Osteocyte (in vitro differentiated cells): ENCODE results near the gene ORM2. TPM values are rescaled to one million over a fixed set of nuclear protein-coding genes. Genes with fewer than 3 reads are reported as not detected.

Source experiments
- DNase-seq: peaks from one replicate; pipeline ENCODE4 v3.0.0; 2021; ENCODE audit warnings: mixed read lengths; ENCODE audit not compliant: unreplicated experiment; ENCODE audit errors: extremely low spot score
- H3K27ac Mint-ChIP-seq: one replicate; pipeline ENCODE4 v1.8.0; 2021; ENCODE audit warnings: mild to moderate bottlenecking, mixed read lengths; ENCODE audit not compliant: unreplicated experiment
- H3K27me3 Mint-ChIP-seq: one replicate; pipeline ENCODE4 v1.8.0; 2021; ENCODE audit warnings: mixed read lengths; ENCODE audit not compliant: unreplicated experiment
- H3K36me3 Mint-ChIP-seq: one replicate; pipeline ENCODE4 v1.8.0; 2021; ENCODE audit warnings: mixed read lengths; ENCODE audit not compliant: unreplicated experiment
- H3K4me1 Mint-ChIP-seq: one replicate; pipeline ENCODE4 v1.8.0; 2021; ENCODE audit warnings: mixed read lengths; ENCODE audit not compliant: unreplicated experiment
- H3K4me3 Mint-ChIP-seq: one replicate; pipeline ENCODE4 v1.8.0; 2021; ENCODE audit warnings: mild to moderate bottlenecking, moderate library complexity, mixed read lengths; ENCODE audit not compliant: unreplicated experiment
- H3K9me3 Mint-ChIP-seq: one replicate; pipeline ENCODE4 v1.8.0; 2021; ENCODE audit warnings: mixed read lengths; ENCODE audit not compliant: unreplicated experiment
- CTCF ChIP-seq: fragments of 200-600 bp; sonication (generic); IDR thresholded peaks from 2 replicates; pipeline ENCODE4 v1.5.0; 2021; ENCODE audit warnings: antibody characterized with exemption, mild to moderate bottlenecking, moderate library complexity
- total RNA-seq: library from RNA; stranded (reverse); gene quantifications from 2 replicates; pipeline ENCODE4 v1.2.1, GENCODE V29; 2021

The ORM2 gene
- total RNA-seq, 1 donor from 2014 or later: not detected

GRCh38 chr9:114374936-114375335 is 45.3 kb downstream of the ORM2 start:
- H3K9me3 Mint-ChIP-seq: no peaks in the 10 kb centered on the region
- peaks cover 3% of the 10 kb centered on the region for H3K4me1 Mint-ChIP-seq
- no peak overlapping the region for H3K27ac Mint-ChIP-seq
- no peak for TF ChIP-seq CTCF
- H3K4me3 Mint-ChIP-seq: no peak overlapping the region
- H3K27me3 Mint-ChIP-seq: no peaks in the 10 kb centered on the region
- no peak for DNase-seq
- peaks cover 39% of the 10 kb centered on the region for H3K36me3 Mint-ChIP-seq

GRCh38 chr9:114375386-114376175 is 45.9 kb downstream of the ORM2 start:
- H3K4me3 Mint-ChIP-seq: no peak overlapping the region
- no peaks in the 10 kb centered on the region for H3K27me3 Mint-ChIP-seq
- DNase-seq: no peak
- H3K27ac Mint-ChIP-seq: no peak overlapping the region
- H3K4me1 Mint-ChIP-seq: peaks cover 3% of the 10 kb centered on the region
- no peaks in the 10 kb centered on the region for H3K9me3 Mint-ChIP-seq
- TF ChIP-seq CTCF: no peak
- peaks cover 42% of the 10 kb centered on the region for H3K36me3 Mint-ChIP-seq

GRCh38 chr9:114376586-114377445 is 47.1 kb downstream of the ORM2 start:
- peaks cover 36% of the 10 kb centered on the region for H3K36me3 Mint-ChIP-seq
- peaks cover 3% of the 10 kb centered on the region for H3K4me1 Mint-ChIP-seq
- no peaks in the 10 kb centered on the region for H3K27me3 Mint-ChIP-seq
- TF ChIP-seq CTCF: no peak
- H3K4me3 Mint-ChIP-seq: no peak overlapping the region
- no peak for DNase-seq
- H3K9me3 Mint-ChIP-seq: no peaks in the 10 kb centered on the region
- H3K27ac Mint-ChIP-seq: no peak overlapping the region

GRCh38 chr9:114378016-114378415 is 48.3 kb downstream of the ORM2 start:
- Mint-ChIP-seq H3K36me3 (peaks cover 32% of the 10 kb centered on the region), H3K27ac (no peak overlapping the region), H3K4me1 (peaks cover 12% of the 10 kb centered on the region), H3K9me3 (no peaks in the 10 kb centered on the region), H3K4me3 (no peak overlapping the region), H3K27me3 (no peaks in the 10 kb centered on the region)
- TF ChIP-seq CTCF: no peak
- DNase-seq: no peak

- Mint-ChIP-seq H3K4me3 (no peak overlapping the region), H3K9me3 (no peaks in the 10 kb centered on the region), H3K27ac (no peak overlapping the region), H3K4me1 (peaks cover 20% of the 10 kb centered on the region), H3K36me3 (peaks cover 32% of the 10 kb centered on the region), H3K27me3 (no peaks in the 10 kb centered on the region)
- TF ChIP-seq CTCF: no peak
- no peak for DNase-seq
Measured at GRCh38 chr9:114378883-114379282, 49.2 kb downstream of the ORM2 start.
